ENCODE data around the gene FADS1.

The FADS1 gene

DNA sequence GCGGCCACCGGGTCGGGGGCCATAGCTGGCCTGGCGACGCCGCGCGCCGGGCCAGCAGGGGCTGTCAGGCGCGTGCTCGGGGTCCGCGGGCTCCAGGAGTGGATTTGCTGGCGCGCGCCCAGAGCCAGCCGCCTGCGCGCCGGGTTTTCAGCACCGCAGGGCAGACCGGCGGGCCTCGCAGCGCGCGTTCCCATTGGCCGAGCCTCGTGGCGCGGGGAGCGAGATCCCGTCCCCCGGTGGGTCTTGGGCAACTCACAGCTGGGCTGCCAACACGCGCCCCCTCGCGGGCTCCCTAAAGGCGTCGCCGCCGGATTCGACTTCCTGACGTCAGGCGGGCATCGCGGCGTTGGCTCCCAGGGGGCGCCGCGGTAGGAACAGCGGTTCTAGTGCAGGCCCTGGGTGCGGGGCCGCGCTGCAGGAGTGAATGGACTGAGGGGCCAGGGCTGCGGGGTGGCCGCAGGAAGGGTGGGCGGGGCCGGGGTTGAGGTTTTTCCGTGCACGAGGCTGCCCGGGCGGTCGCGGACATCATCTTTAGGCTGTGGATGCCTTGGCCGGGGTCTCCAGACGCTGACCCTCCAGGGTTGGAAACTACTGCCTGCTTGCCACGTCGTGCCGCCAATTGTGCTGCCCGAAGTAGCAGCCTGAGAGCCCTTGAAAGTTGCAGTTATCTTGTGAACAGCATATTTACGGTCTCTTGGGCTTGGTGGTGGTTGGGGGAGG, at the start of gene FADS1:
Gene FADS1, minus strand, starts transcription at position 268 of the 720 bp plus-strand sequence. Its CDS starts 74 bp downstream, at position 194.
- DNase-seq (peak; percentile 87), ATAC-seq (peak; percentile 70)

DNA sequence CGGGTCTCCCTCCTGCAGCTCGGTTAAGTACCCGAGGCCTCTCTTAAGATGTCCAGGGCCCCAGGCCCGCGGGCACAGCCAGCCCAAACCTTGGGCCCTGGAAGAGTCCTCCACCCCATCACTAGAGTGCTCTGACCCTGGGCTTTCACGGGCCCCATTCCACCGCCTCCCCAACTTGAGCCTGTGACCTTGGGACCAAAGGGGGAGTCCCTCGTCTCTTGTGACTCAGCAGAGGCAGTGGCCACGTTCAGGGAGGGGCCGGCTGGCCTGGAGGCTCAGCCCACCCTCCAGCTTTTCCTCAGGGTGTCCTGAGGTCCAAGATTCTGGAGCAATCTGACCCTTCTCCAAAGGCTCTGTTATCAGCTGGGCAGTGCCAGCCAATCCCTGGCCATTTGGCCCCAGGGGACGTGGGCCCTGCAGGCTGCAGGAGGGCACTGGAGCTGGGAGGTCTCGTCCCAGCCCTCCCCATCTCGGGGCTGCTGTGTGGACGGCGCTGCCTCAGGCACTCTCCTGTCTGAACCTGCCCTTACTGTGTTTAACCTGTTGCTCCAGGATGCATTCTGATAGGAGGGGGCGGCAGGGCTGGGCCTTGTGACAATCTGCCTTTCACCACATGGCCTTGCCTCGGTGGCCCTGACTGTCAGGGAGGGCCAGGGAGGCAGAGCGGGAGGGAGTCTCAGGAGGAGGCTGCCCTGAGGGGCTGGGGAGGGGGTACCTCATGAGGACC, 49.6 kb upstream of the FADS1 start:
- ATAC-seq = no peak

DNA sequence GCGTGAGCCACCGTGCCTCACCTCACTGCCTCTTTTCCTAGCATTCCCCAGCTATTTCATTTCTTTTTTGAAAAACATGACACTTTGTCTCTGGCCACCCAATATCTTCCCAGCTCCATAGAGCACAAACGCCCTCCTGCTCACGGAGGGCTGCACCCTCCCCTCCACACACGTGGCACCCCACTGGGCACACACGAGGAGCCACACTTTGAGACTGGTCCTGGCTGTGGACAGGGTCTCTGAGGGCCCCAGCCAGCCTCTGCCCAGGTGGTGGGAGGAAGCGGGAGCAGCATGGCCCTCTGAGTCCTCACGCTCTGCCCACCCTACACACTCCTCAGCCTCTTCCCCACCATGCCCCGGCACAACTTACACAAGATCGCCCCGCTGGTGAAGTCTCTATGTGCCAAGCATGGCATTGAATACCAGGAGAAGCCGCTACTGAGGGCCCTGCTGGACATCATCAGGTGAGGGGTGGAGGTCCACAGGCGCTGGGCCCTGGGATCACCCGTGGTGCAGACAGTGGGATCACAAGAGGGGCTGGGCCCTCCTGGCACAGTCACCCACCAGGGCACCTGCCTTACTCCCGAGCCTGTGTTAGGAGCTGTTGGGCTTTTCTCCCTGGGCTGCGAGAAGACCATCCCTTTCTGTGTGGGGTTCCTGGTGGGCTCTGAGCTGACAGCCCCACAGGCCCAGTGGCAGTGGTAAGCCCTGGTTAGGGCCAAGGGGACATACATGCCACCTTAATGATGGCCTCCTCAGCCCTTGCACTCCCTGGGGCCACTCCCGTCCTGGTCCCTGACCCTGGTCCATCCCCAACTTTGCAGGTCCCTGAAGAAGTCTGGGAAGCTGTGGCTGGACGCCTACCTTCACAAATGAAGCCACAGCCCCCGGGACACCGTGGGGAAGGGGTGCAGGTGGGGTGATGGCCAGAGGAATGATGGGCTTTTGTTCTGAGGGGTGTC, 48.3 kb upstream of the FADS1 start:
- peak; percentile 7 for ATAC-seq
- no peak for DNase-seq

More for the DNA sequence above, 49.6 kb upstream of the FADS1 start:
- no peak for DNase-seq

DNA sequence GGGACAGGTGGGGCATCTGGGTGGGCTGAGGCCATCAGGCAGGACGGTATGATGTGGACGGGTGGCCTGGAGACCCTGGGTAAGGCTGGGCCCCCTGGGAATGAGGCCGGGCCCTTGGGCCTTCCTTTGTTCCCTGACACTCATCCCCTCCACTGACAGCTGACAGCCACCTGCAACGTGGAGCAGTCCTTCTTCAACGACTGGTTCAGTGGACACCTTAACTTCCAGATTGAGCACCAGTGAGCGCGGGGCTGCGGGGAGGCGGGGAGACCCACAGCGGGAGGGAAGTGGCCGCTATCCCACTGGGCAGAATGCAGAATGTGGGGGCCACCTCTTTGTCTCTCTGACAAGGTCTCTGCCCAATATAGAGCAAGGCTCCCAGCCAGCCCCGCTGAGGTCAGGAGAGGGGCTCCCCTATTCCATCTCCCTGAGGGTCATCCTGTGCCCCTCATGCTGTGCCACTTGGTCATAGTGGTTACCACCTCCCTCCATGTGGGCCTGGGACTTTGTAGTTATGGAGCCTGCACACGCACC, 46.8 kb upstream of the FADS1 start:
- no peak for DNase-seq
- ATAC-seq = no peak

DNA sequence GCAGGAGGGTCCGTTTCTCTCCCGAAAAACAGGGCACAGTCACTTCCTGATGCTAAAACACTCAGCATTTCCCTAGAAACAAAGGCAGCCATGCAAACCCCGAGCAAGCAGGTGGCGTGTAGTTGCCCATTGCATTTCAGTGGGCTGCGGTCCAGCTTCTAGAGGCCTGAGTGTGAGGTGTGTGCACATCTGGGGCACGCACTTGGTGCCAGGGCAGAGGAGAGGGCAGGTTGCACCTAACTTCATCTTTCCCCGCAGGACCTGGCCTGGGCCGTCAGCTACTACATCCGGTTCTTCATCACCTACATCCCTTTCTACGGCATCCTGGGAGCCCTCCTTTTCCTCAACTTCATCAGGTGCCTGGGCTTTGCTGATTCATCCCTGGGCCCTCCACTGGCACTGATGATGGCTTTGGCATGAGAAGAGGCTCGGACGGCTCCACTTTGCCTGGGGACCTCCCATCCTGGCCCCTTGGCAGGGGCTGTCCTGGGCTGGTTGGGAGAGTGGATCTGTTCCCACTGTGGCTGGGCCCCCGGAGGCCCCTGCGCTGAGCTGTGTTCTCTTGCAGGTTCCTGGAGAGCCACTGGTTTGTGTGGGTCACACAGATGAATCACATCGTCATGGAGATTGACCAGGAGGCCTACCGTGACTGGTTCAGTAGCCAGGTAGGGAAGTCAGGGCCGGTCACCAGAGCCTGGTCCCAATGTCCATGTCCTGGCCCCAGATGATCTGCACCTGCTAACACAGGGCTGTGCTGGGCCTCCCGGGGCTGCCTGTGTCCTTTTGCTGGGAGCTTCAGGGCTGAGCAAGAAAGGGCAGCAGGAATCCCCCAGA, 46.1 kb upstream of the FADS1 start:
- ATAC-seq = no peak
- DNase-seq = no peak

DNA sequence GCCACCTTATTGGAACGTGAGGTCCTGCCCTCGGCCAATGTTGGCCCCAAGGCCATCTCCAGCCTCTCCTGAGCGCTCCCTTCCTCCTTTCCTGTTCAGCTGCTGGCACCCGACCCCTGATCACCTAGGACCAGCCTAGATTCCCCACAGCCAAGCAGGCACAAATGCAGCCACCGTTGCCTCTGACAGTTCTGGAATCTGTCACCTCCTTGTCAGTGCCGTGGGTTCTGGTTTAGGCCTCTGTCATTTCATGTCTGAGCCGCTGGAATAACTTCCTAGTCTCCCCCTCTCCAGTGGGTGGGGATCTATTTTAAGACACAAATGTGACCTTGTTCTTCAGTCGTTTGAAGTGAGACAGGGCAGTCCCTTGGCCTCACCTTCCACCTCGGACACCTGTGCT, 44.8 kb upstream of the FADS1 start:
- ATAC-seq = no peak
- DNase-seq = no peak

DNA sequence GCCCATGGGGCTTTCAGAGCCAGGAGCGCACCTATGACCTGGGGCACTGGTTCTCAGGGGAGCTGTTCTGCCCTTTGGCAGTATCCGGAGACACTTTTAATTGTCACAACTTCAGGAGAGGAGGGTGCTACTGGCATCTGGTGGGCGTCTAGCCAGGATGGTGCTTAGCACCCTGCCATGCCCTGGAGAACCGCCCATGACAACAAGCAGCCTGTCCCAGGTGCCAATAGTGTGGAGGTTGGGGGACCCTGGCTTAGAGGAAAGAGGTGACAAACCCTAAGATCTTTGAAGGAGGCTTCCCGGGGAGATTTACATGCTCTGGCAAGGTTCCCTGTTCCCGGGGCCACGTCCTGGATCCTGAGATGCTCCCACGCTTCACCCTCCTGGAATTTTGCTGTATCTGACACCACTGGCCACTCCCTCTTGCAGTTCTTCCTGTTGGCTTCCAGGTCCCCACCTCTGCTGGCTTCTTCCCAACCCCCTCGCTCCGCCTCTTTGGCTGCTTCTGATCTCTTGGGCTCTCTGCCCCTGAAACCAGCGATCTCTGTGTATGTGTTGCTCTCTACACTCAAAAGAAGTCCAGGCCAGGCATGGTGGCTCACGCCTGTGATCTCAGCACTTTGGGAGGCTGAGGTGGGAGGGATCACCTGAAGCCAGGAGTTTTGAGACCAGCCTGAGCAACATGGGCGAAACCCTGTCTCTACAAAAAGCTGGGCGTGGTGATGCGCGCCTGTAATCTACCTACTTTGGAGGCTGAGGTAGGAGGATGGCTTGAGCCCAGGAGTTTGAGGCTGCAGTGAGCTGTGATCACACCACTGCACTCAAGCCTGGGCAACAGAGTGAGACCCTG, 43.5 kb upstream of the FADS1 start:
- DNase-seq (no peak), ATAC-seq (no peak)

DNA sequence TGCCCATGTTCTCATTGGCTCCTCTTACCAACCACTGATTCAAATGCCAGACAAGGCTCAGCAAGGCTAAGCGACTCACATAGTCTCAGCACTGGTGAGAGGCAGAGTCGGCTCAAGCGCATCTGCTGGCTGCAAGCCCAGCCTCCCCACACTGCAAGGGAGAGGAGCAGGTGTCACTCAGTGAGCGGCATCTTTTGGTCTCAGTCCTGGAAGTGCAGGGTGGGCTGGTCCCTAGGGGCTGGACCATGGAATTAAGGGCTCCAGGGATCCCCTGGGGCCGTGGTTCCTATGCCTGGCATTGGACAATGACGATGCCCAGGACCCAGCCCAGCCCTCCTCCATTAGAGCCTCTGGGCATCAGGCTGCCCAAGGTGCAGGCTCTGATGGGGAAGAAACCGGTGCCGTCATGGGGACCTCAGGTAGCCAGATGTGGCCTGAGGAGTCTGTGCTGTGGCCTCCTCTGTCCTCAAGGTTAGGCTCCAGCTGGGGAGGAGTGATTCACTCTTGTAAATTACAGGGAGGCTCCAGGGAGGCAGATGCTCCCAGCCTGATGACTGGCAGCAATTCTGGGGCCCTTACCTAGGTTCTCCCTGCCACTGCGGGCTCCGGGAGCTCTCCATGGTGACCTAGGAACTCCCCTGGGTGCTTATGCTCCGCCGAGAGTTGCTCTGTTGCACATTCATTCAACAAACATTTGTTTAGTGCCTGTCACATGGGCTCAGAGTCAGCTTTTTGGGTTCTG, 39.3 kb upstream of the FADS1 start:
- no peak for ATAC-seq
- DNase-seq = no peak

DNA sequence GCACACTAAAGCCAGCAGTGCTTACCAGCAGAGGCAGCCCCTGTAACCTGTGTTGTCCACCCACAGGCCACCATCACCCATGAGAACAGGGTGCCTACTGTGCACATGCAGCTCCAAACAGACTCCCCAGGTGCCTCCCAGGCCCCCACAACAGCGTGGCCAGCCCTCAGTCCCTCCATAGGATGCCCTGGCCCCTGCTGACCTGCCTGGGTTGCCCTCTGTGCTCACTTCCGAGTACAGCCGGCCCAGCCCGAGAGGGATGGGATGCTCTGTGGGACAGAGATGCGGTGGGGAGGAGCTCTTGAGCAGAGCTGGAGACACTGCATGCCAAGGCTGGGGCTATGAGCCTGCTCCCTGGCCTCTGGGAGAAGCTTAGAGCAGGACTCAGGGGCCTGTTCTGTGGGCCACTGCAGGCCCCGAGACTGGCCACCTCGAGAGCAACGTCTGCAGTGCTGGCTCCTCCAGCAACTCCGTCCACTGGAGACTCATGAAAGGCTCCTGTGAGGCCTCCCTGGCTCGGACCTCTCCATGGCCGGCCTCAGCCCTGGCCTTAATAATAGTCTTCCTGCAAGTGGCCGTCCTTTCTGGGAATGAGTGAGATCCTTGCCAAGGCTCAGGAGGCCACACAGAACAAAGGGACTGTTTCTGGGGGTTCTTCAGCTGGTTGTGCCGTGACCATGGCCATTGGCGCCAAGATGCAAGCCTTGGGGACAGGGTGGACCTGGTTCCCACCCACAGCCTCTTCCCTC, 38.3 kb upstream of the FADS1 start:
- ATAC-seq (no peak), DNase-seq (no peak)

DNA sequence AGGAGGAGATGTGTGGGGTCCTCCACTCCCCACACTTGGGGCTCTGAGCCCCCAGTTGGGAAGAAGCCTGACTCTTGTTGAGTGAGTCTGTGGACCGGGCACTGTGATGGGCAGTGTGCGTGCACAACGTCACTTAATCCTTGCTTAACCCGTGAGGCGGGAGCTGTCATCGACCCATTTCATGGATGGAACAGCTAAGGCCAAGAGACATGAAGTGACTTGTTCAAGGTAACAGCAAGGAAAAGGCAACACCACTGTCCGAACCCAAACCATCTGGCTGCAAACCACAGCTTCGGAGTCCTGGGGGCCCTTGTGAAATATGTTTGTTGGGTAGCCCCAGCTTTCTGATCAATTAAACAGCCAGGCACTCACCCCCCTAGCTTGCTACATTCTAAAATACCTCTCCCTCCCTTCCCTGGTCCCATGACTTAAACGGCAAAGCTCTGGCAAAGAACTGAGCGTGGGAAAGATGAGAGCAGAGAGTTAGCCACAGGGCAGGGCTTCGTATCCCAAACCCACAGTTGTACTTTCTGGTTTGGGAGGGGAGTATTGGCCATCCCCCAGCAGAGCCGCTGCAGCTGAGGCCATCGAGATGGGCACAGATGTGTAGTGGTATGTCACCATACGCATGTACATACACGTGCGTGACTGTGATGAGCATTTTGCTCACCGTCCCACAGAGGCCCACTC, 37.5 kb upstream of the FADS1 start:
- no peak for ATAC-seq
- DNase-seq = no peak

DNA sequence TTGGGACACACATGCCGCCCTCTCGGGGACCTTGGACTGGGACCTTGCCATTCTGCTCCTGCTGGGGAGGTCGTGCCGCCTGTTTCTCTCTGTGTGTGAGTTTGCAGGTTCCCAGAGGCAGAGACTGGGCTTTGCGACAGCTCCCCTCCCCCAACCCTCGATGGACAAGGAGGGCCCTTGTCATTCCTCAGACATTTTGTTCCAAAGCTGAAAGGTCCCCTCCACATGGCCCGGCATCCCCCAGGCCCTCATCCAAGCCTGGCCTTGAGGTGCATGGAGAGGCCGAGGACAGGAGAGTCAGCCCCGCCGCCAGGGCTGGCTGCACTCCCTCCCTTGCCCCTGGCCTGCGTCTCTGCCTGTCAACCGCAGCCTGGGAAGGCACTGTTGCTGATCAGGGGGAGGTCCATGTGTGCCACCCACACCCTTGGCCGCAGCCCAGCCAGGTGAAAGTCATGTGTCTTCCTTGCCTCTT, 36.9 kb upstream of the FADS1 start:
- DNase-seq (no peak), ATAC-seq (no peak)

DNA sequence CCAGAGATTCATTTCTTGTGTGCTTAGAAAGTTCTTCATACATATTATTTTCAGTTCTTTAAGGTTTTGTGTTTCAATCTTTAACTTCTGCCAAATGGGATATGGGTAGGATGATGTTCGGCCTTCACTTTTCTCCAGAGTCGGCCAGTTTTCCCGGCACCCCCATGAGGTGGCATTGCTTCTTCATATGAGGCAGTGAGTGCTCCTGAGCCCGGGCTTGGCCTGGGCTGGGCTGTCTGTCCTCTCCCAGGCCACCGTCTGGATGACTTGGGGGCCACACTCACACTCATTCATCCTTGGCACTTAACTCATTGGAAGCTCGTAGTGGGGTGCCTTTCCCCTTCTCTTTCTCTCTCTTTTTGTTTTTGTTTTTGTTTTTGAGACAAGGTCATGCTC, 35.1 kb upstream of the FADS1 start:
- ATAC-seq (no peak), DNase-seq (no peak)

DNA sequence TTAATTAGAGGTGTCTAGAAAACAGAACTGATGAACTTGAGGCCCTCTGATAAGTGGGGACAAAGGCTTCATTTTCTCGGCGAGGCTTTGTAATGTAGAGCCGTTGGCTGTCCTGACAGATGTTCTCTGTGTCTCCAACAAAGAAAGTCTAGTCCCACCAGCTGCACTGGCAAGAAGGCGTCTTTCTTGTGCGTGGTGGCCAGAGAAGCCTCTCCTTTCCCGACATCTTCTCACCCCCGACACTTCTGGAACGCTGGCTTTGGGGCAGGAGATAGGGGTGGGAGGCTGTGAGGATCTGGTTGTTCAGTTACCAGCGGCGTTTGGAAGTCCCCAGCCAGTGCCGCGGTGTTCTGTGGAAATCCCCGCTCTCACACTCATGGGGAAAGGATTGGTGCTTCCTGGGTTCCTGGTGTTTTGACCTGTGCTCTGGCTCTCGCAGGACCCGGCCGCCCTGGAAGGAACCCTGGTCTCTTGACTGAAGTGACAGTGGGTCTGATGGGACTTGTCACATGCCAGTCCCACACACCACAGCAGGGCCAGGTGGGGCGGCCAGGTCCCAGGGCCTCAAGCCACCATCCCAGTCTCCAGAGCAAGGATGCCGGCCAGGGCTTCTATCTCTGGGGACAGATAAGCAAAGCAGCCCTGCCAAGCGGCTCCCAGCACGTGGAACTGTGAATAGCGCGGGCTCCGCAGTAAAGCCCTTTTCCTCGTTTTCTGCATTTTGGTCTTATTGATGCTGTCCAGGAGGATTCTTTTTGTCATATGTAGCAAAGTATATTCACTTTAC, 34.5 kb upstream of the FADS1 start:
- no peak for ATAC-seq
- no peak for DNase-seq

DNA sequence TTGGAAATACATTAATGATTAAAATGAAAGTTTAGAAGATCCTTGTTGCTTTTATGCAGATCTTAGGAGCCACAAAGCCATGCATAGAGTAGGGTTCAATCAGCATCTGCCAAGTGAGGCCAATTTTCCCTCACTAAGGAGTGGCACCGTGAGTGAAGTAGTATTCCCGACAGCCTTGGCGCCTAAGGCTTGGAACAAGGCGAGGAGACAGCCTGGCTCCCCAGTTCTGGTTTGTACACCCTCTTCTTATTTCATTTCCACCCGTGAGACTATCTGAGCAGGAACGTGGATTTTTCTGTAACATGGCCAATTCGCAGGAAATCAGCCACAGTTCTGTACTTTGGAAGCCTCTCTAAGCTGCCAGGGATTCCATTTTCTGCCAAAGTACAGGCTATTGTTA, 33.9 kb upstream of the FADS1 start:
- no peak for DNase-seq
- no peak for ATAC-seq

DNA sequence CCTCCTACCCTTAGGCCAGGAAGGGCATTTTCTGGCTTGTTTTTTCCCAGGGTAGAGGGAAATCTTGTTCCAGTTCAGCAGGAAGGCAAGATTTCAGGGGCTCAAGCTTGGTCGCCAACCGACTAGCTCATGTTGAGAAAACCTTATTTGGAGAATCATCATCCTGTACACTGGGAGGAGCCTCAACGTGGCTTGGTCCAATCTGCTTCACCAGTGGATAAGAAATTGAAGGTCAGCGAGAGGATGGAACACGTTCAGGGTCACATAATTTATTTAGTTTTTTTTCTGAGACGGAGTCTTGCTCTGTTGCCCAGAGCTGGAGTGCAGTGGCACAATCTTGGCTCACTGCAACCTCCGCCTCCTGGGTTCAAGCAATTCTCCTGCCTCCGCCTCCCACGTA, 31.8 kb upstream of the FADS1 start:
- ATAC-seq (no peak), DNase-seq (no peak)

DNA sequence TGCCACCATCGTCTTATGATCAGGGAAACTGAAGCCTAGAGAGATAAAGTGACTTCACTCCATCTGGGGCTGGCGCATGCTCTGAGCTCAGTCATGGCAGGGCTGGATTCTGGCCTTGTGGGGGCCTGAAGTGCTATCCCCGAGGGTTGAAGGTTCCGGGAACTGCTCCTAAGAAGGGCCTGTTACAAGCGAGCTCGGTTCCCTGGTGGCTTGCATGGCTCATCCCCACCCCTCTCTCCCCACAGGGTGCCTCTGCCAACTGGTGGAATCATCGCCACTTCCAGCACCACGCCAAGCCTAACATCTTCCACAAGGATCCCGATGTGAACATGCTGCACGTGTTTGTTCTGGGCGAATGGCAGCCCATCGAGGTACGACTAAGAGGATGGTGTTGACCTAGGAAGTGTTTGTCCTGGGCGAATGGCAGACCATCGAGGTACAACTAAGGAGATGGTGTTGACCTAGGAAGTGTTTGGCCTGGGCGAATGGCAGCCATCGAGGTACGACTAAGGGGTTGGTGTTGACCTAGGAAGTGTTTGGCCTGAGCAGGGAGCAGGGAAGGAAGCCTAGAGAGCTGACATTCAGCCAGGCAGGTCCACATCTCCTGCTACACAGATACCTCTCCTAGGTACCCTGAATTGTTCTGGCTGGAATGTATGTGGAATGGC, 31.2 kb upstream of the FADS1 start:
- ATAC-seq (no peak), DNase-seq (no peak)
